ENCODE results near the gene ANKRD62.
"Not testable (repeated sequence)": the region's sequence is repeated elsewhere in the genome, so short reads cannot be mapped to it uniquely, and the experiment has no call there.

ANKRD62 gene

DNA sequence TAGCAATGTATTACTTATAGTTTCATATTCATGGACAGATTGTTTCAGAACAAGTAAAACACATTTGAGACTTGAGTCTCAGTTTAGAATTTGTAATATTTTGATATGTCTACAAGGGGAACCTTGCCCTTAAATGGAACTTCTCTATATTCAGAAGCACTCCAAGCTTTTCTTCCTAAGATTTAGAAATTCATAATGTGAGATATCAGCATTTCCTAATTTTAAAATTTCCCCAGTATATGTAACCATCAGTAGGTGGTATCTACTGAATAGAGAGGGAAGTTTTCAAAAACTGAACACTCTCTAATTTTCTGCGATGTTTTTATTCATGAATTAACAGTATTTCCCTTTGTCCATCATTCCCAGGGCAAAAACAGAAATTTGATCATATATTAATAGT is 7.6 kb downstream of the ANKRD62 start:
- no peak for DNase-seq

DNA sequence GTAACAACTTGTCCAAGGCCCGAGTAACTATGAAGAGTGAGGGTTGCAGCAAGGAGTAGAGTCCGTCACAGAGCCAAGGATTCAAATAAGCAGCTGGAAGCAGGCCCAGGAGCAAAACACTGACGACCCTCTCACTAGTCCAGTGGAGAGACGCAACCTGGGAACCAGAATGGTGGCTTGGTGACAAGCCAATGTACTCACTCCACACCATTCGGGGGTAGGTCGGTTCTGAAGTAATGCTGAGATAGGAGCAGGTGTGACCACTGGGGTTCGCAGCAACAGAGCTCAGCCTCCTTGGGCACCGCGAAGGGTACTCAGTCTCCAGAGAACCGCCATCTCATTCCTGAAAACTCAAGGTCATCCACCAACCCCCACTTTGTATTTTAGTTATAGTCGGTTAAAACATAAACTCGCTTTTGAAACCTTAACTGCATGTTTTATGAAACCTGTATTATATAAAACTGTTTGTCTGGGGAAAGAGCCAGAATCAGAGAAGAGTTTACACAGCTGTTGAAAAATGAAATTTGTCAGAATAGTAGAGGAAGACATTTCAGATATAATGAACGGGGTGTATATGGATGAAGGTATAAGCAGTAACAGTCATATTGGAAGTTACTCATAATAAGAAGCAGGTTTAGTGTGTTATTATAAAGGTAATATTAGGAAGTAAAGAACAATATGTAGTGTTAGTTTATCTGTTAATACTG is 8.6 kb downstream of the ANKRD62 start:
- no peak for DNase-seq

DNA sequence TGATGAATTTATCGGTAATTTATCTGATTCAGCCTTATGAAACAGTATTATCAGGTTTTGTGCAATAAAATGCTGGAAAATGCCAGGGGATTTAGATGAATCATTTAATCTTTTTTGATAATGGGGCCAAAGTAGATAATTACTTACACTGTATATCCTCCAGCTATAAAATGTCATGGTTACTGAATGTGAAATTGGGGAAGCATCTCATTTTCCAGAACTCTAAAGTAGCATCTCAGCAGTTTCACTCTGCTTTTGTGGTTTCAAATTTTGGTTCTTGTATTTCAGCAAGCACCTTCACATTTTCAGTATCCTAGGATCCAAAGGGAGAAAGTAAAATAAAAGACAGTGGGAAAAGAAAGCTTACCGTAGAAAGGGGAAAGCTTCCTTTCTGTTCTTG is 12.8 kb downstream of the ANKRD62 start:
- DNase-seq, result no peak

DNA sequence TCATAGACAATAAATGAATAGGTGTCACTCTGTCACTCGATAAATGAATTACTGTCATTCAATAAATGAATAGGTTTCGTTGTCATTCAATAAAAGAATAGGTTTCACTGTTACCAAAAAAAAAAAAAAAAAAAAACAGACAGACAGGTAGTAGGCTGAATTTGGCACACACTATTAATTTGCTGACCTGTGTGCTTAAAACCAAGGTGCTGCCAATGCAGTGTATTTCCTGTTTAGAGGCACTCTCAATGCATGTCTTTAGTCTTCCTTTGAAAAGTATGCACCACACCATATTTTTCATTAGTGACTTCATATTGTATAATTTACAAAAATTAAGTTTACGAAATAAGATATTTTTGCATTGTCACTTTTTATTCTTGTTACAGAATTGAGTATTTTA is 16.2 kb downstream of the ANKRD62 start:
- DNase-seq, result no peak

DNA sequence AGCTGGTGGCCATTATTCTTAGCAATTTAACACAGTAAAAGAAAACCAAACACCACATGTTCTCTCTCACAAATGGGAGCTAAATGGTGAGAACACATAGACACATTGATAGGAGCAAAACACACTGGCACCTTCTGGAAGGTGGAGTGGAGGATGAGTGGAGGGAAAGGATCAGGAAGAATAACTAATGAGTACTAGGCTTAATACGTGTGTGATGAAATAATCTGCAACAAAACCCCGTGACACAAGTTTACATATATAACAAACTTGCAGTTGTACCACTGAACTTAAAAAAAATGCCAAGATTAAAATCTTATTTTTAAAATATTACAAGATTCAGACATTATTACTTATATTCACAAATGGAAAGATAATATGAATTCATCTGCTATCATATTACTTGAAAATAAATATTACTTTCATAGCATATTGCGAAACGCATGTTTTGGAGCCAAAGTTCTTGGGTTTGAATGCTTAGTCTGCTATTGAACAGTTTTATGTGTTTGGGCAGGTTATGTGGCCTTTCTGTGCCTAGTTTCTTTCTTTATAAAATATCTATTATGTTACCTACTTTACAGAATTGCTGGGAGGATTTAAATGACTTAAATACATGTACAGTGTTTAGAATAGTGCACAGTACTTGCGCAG is 20.5 kb downstream of the ANKRD62 start:
- no peak for DNase-seq

DNA sequence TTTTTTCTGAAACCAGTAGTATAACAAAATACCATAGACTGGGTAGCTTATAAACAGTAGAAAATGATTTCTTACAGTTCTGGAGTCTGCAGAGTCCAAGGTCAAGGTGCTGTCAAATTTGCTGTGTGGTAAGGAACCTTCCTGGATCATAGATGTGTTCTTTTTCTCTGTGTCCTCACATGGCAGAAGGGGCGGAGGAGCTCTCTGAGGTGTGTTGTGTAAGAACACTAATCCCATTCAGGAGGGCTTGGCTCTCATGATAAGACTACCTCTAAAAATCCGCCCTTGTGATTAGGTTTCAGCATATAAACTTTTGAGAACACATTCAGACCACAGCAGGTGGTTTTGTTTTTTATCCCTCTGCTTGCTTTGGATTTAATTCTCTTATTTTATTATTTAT is 25.7 kb downstream of the ANKRD62 start:
- DNase-seq, result no peak

DNA sequence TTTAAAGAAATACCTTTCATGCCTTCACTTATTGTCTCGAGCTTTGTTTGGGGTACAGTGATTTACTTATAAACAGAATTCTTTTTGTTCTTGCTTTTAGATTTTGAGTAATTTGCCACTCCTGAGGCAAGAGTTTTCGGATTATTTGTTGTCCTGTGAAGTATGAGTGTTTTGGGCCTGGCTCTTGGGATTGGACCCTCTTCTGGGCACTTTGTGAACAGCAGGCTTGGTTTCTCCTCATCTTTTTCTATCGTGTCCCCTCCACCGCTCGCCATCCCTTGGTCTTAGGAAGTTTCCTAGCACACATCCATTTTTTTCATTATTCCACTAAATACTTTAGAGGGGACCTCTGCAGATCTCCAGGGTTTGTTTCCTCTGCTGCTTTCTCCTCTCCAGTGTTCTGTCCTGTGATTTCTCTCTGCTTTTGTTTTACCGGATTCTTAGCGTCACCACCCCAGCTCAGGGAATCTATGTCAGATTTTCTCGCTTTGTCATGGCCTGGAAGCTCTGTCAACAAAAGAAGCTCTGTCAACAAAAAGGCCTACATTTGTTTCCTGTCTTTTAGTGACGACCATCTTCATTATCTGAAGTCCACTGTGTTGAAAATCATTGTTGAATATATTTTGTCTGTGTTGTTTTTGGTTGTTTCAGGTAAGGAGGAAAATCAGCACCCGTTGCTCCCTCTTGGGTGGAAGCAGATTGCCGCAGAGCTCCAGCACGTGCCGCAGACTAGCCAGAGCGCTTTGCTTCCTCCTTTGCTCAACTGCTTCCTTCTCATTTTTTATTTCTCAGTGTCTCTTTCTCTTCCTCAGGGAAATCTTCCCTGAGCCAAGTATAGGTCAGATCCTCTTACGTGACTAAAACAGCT is 27.8 kb downstream of the ANKRD62 start:
- no peak for DNase-seq

DNA sequence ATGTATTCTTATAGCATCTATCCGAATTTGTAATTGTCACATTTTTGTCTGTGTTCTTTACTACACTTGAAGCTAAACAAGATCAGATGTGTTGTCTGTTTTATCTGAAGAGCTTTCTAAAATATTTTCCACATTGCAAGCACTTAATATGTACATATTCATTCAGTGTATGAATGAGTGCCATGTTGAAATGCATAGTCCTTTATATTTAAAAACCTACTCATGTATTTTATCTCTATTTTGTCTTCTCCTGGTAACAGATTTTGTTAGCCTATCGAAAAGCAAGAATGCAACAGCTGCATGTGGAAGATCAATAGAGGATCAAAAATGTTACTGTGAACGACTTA is 28.4 kb downstream of the ANKRD62 start:
- not testable (repeated sequence) for DNase-seq

DNA sequence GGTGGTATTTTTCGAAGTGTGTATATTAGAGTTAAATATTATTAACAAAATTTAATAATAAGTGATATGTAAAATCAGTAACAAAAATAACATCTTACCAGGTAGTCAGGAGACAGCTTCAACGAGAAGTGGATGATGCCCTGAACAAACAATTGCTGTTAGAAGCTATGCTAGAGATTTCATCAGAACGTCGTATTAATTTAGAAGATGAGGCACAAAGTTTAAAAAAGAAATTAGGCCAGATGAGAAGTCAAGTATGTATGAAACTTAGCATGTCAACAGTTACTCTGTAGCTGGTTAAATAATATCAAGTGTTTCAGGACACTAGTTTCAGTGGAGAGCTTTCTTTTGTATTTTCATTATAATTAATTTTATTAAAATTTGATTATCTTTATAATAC is 34.0 kb downstream of the ANKRD62 start:
- not testable (repeated sequence) for DNase-seq

DNA sequence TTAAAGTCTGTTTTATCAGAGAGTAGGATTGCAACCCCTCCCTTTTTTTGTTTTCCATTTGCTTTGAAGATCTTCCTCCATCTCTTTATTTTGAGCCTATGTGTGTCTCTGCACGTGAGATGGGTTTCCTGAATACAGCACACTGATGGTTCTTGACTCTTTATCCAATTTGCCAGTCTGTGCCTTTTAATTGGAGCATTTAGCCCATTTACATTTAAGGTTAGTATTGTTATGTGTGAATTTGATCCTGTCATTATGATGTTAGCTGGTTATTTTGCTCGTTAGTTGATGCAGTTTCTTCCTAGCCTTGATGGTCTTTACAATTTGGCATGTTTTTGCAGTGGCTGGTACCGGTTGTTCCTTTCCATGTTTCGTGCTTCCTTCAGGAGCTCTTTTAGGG is 45.2 kb downstream of the ANKRD62 start:
- not testable (repeated sequence) for DNase-seq

DNA sequence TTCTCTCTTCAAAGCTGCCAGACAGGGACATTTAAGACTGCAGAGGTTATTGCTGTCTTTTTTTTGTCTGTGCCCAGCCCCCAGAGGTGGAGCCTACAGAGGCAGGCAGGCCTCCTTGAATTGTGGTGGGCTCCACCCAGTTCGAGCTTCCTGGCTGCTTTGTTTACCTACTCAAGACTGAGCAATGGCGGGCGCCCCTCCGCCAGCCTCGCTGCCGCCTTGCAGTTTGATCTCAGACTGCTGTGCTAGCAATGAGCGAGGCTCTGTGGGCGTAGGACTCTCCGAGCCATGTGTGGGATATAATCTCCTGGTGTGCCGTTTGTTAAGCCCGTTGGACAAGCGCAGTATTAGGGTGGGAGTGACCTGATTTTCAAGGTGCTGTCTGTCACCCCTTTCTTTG is 47.2 kb downstream of the ANKRD62 start:
- DNase-seq, result not testable (repeated sequence)

DNA sequence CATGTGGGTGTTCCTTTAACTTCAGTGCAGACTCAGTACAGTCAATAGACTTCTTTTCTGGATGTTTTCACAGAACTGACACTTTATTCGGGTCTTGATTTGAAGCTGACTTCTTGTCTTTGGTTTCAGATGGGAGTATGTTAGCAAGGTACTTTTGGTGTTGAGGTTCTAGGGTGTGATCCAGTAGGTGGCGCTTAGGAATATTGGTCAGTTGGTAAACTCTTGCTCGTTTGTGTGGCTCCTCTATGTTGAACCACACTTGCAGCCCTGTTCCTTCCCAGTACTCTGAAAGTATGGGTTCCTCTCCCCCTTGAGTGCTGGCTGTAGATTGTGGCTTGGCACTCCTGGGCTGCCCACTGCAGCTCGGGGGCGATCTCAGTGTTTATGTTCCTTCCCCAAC is 48.1 kb downstream of the ANKRD62 start:
- not testable (repeated sequence) for DNase-seq

DNA sequence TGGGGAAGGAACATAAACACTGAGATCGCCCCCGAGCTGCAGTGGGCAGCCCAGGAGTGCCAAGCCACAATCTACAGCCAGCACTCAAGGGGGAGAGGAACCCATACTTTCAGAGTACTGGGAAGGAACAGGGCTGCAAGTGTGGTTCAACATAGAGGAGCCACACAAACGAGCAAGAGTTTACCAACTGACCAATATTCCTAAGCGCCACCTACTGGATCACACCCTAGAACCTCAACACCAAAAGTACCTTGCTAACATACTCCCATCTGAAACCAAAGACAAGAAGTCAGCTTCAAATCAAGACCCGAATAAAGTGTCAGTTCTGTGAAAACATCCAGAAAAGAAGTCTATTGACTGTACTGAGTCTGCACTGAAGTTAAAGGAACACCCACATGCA is 55.8 kb downstream of the ANKRD62 start:
- DNase-seq, result not testable (repeated sequence)

DNA sequence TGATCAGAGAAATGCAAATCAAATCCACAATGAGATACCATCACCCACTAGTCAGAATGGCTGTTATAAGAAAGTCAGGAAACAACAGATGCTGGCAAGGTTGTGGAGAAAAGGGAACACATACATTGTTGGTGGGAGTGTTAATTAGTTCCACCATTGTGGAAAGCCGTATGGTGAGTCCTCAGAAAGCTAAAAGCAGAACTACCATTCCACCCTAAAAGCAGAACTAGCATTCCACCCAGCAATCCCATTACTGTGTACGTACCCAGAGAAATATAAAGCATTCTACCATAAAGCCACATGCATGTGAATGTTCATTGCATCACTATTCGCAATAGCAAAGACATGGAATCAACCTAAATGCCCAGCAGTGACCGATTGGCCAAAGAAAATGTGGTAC is 60.7 kb downstream of the ANKRD62 start:
- DNase-seq, result no peak

DNA sequence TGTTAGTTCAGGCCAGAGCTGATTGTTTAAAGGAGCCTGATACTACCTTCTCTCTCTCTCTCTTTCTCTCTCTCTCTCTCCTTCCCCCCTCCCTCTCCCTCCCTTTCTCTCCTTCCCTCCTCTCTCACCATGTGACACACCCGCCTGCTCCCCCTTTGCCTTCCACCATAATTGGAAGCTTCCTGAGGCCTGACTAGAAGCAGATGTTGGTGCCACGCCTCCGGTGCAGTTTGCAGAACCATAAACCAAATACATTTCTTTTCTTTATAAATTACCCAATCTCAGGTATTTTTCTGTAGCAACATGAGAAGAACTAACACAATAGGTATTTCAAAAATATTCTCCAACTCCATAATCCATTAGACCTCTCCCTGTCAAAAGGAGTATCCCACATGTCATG is 62.4 kb downstream of the ANKRD62 start:
- no peak for DNase-seq

DNA sequence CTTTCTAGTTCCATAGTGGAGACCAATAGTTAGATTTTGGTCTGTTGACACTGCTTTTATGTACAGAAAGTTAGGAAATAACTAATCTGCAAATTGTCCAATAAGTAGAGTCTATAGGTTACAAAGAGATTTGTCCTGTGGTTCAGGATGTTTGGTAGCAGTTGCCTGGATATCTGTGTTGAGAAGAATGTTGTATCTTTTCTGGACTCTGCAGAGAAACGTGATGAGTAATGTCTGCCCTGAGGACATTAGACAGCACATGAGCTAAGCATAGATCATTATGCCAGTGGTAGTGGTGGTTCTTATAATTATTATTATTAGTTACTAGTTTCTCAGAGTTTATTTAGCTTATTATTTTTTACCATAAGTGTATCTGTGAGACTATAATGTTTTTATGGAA is 65.8 kb downstream of the ANKRD62 start:
- DNase-seq, result no peak

DNA sequence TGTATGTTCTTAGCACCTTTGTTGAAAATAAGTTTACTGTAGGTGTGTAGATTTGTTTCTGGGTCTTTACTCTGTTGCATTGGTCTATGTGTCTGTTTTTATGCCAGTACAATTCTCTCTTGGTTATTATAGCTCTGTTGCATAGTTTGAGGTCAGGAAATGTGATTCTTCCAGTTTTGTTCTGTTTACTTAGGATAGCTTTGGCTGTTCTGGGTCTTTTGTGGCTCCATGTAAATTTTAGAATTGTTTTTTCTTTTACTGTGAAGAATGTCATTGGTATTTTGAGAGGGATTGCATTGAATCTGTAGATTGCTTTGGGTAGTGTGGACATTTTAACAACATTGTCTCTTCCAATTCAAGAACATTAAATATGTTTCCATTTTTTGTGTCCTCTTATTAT is 69.1 kb downstream of the ANKRD62 start:
- no peak for DNase-seq

DNA sequence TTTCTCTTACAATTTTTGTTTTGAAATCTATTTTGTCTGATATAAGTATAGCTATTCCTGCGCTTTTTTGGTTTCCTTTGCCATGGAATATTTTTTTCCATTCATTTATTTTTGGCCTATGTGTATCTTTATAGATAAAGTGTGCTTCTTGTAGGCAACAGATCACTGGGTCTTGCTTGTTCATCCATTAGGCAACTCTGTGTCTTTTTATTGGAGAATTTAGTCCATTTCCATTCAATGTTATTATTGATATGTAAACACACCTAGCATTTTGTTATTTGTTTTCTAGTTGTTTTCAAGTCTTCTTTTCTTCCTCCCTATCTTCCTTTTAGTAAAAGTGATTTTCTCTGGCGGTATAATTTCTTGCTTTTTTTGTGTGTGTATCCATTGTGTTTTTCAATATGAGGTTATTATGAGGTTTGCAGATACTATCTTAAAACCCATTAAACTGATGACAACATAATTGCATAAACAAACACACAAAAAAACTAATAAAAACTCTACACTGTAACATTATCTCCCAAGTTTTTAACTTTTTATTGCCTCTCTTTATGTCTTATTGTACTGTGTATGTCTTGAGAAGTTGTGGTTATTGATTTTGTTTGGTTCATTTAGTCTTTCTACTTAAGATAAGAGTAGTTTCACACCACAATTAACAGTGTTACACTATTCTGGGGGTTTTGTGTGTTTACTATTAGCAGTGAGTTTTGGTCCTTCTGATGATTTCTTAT is 71.6 kb downstream of the ANKRD62 start:
- no peak for DNase-seq
